HG02870 (cell line): ENCODE measurements around the gene EPB41L2.
"Not testable (repeated sequence)": the region's sequence is repeated elsewhere in the genome, so short reads cannot be mapped to it uniquely, and the experiment has no call there.

Experiments used
- ATAC-seq: cut with Tn5 transposase; IDR thresholded peaks from one replicate; pipeline ENCODE4 v1.9.1; 2021; ENCODE audit warnings: mild to moderate bottlenecking, moderate library complexity; ENCODE audit not compliant: unreplicated experiment

EPB41L2 gene

GRCh38 chr6:130922922-130923321, 140.1 kb downstream of the EPB41L2 start:
- ATAC-seq, result no peak

- ATAC-seq, result no peak
Observed at GRCh38 chr6:130920969-130921368, 142.1 kb downstream of the EPB41L2 start.

- ATAC-seq, result no peak
Observed at GRCh38 chr6:130918171-130918570, 144.9 kb downstream of the EPB41L2 start.

GRCh38 chr6:130915606-130916005, 147.4 kb downstream of the EPB41L2 start:
- ATAC-seq, result not testable (repeated sequence)

DNA sequence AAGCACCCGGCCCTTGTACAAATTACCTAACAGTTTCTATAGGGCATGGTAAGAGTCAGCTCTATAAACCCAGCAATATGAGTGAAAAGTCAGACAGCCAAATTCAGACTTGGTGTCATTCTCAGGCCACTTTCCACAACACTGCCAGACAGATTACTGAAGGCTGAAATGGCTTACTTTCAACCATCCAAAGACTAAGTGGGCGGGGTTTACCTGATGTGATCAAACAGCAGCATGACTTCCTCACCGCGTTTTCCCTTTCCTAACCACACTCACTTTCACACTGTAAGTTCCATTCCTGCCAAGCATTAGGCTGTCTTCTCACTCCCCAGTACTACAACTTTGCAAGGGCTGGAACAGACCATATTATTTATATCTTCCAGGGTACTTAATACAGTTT, 149.9 kb downstream of the EPB41L2 start:
- ATAC-seq, result peak; percentile 70

- no peak for ATAC-seq
Observed at GRCh38 chr6:130912434-130912833, 150.6 kb downstream of the EPB41L2 start.

GRCh38 chr6:130908958-130909357, 154.1 kb downstream of the EPB41L2 start:
- ATAC-seq, result no peak

GRCh38 chr6:130908188-130908587, 154.9 kb downstream of the EPB41L2 start:
- ATAC-seq, result peak; percentile 81

DNA sequence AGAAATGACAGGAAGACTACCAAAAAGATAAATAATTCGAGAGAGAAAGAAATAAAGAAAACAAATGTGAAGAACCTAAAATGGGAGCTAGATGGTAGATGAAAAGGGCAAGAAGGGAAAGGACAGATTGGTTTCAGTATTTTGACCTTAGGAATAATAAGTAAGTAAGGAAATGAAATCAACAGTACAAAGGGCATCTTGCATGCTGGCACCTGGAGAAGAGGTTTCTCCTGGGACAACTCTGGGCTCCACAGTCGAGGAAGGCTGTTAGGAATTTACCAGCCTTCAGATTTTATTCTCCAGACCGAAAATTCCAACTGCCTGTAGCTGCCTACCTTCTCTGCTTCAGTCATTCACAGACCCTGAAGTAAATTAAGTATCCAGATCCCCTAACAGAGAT, 155.4 kb downstream of the EPB41L2 start:
- no peak for ATAC-seq

DNA sequence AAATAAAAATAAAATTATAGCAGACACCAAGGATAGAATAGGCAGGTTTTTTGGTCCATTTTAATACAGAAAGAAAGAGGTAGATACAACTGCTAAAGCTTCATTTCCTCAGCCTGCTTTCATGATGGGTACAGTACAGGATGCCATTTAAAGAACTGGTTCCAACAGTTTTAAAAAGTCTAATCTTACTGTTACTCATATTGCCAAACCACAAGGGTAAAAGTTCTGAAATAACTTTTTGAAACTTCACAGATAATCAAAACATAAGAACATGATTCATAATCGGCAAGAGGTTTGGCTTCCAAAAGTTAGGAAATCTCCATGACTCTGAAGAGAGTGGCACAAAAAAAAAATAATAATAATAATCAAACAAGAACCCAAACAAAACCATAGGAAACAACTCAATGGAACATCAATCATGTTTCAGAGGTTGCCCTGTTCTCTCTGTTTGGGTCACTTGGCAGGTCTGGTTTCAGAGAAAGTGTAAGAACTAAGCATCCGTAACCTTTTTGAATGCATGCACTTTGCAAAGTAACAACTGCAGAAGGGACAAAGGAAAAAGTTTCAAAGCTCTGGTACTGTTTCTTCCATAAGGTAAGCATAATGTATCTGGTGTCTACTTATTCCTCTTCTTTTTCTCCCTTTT, 156.2 kb downstream of the EPB41L2 start:
- ATAC-seq, result peak; percentile 58

DNA sequence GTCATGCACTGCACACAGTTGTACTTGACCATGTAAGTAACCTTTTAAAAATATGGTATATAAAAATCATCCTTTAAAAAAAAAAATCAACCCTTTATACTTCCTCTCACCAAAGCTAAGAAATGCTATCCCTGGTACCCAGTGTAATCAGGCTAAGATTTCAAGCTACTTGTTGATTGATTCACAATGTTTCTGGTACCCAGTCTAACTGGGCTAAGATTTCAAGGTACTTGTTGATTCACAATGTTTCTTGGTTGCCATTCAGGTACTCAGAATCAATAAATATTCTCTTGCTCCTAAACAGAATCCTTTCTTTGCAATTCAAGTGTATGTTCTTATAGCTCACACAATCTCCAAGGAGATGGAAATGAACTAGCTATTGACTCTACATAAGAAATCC, 159.4 kb downstream of the EPB41L2 start:
- ATAC-seq, result no peak

GRCh38 chr6:130903007-130903406, 160.0 kb downstream of the EPB41L2 start:
- ATAC-seq, result no peak

- no peak for ATAC-seq
Observed at GRCh38 chr6:130900913-130901312, 162.1 kb downstream of the EPB41L2 start.

DNA sequence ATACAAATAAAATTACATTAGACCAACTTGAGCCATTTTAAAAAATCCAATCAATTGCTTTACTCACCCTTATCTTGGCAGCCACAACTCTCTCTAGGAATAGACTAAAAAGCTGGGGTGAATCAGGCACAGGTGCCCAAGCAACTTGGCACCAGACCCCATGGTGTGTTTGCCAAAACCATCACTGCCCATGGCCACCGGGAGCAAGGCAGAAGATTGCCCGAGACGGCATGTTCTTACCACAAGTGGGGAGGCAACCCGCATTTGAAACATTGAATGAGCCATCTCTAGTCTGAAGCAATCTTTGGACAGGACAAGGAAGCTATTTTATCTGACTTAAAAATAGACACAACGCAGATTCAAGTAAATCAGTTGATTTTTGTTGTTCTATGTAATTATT, 166.8 kb downstream of the EPB41L2 start:
- no peak for ATAC-seq

- ATAC-seq, result no peak
Observed at GRCh38 chr6:130895516-130895915, 167.5 kb downstream of the EPB41L2 start.

GRCh38 chr6:130893766-130894165, 169.3 kb downstream of the EPB41L2 start:
- no peak for ATAC-seq

DNA sequence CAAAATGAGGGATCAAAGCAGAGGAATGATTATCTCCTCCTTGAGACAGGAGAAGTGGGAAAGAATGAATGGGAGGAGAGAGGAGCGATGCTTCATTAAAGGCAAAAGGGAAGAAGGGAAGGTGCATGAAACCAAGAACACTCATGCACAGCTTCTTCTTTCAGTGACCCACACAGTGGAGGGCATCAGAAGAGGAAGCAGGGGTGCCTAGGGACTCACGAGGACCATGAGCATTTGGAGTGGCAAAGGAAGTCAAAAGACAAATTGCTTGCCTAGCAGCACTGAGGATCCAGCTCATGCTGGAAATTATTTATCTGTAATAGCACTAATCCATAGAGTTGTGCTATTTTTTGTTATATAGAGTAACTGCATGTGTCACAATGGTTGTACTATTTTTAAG, 169.8 kb downstream of the EPB41L2 start:
- no peak for ATAC-seq

DNA sequence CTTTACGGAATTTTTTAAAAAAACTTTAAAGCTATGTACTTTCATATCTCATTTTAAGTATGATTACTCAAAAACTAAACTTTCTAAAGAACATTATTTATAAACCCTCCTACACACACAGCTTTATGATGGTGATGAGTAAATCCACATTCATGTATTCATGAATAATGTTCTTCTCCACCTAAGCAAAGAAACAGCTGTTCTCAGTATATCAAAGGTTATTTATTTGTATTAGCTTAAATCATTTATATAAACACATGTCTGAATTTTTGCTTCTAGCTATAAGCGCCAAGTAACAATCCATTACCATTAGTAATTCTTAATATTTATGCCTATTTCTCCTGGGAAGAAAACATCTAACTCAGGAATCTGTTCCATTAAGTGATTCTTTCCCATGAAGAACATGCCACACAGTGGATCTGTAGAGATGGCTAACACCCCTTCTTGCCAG, 172.5 kb downstream of the EPB41L2 start:
- ATAC-seq, result no peak

DNA sequence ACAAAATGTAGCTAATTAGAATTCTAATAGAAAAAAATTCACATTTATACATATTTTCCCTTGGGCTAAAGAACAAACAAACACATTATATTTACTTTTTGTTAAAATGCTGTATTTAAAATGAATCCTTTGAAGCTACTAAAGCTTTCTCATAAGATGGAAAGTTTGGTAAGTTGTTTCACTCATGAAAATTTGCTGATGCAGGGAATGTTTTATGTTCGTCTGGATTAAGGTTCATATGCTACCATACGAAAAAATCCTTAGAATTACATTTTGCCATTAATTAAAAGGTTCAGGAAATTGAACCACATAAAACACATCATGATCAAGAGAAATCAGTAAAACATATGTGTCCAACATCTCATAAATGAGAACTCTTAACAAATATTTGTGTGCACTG, 173.6 kb downstream of the EPB41L2 start:
- ATAC-seq, result no peak

DNA sequence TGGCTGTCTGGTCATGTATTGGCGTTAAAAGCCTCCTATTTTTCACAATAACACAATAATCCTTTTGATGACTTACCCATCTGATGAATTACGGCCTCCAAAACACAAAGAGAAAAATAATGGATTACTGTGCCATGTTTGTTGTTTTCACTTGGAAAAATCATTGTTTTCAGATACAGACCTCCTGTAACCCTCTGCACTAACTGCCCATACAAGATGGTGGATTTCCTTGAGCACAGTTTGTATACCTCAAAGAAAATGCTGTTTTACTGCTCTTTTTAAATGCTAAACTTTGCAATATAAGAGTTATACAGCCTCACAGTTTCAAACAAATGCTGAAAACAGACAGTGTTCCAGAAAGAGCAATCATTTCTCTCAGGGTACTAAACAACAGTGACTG, 174.8 kb downstream of the EPB41L2 start:
- ATAC-seq, result no peak

DNA sequence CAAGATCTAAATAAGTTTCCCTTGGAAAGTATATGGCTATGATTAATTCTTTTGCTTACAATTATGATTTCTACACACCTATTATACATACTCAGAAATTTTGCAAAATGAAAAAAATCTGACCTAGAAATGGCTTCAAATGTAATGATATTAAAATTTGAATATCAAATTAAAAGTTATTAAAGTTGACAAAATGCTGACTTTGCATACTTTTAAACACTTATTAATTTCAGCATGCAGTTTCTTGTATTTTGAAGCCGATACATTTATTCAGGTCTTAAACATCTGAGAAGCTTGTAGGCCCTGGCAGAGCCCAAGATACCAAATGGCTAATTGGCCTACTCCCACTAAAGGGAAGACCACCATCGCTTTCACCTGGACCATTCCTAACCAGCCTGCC, 176.1 kb downstream of the EPB41L2 start:
- ATAC-seq, result no peak

DNA sequence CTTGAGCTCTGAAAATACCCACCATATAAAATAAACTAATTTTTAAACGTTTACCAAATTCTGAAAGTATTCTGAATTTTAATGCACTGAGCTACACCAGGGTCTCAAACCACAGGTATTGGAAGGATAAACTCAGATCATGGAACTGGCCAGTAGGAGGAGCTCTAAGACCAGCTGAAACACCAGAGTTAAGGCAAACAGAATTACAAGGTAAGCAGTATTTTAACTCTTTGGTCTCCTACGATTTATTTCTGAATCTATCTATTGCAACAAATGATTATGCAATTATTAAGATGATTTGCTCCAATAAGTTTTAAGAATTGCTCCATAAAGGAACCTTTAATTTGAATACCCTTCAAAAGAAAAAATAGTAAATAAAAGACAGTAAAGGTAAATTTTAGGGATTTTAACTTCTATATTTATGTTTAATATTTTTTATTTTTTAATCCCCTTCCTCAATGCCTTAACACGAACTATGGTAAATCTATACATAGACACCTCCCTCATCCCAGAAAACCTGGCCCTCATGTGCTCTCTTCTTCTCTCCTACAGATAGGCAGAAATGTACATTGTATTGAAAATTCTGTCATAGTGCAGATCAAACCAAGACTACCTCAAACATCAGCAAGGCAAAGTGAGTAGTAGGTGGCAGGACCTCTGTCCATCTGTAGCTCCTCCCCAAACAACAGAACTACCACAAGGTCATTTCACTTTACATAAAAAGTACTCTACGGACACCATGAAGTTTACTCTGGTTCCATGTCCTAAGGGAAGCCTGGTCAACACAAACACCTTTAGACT, 177.5 kb downstream of the EPB41L2 start:
- peak; percentile 88 for ATAC-seq
